Measurements from ENCODE around the gene NFIB. TPM values are rescaled to one million over a fixed set of nuclear protein-coding genes. Genes with fewer than 3 reads are reported as not detected.
A peak's percentile ranks its signal among the peaks of the same experiment; 100 is the strongest.

NFIB gene
- polyA plus RNA-seq, 4 donors: 18.6 to 22.1 (median 19.5) TPM

DNA sequence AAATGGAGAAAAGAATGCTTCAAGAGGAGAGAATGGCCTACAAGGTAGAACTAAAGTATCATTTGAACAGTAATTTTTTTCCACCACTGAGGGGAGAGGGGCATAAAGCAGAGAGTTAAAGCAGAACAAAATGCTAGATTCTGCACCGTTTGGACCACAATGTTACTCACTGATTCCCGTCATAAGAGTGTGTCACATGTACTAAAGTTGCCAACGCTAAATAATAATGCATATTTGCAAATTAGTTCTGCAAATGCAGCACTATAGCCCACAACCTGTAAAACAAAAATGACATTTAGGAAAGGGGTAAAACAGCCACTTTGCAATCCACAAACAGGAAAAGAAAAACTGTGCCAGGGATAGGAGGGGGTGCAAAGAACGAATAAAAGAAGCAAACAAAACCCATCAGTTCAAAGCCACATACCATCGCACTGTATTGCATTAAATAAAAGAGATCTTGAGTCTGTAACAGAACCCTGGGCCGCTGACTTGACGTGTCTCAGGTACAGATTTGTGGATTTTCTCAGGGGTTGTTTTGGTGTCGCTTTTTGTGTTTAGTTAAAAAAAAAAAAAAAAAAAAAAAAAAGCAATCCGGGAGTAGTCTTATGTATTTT is 7.7 kb upstream of the NFIB start:
- no peak for DNase-seq (ENCODE audit: low read depth in 4 of 4, low spot score in 3 of 4)

DNA sequence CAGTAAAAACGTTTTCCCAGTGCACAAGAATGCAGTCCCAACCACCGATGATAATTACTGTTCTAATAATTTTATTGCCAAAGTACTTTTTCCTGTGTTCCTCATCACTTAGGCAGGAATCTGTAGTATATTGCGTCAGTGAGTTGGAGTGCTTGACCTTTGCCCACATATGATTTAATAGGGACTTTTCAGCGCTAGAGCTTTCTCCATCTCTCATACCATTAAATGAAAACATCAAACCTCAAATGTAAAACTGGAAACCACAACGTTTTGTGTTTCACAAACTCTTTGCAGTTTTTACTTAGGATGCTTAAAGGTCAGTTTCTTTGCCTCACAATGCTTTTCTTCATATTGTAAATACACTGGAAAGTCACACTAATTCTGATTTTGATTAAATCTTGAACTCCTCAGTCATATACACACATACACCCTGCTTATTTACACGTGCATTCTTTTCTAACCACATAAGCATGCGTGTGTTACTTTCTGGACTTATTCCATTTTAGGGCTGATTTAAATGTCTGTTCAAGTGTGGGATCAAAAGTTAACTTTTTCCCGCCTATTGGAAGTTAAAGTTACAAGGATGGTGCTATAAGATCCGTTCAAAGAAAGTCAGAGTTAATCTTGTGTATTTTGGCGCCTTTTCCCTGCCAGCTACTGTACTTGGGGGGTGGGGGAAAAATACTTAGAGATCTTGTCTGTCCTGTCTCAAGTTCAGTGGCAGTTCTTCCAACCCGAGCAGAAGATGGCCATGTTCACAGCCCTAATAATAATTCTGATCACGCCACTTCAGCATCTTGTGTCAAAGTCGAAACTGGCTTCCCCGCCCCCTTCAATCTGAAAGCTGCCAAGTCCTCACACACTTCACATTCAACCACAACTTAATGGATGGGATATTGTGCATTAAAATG is 6.6 kb upstream of the NFIB start:
- DNase-seq (ENCODE audit: low read depth in 4 of 4, low spot score in 3 of 4): no peak

DNA sequence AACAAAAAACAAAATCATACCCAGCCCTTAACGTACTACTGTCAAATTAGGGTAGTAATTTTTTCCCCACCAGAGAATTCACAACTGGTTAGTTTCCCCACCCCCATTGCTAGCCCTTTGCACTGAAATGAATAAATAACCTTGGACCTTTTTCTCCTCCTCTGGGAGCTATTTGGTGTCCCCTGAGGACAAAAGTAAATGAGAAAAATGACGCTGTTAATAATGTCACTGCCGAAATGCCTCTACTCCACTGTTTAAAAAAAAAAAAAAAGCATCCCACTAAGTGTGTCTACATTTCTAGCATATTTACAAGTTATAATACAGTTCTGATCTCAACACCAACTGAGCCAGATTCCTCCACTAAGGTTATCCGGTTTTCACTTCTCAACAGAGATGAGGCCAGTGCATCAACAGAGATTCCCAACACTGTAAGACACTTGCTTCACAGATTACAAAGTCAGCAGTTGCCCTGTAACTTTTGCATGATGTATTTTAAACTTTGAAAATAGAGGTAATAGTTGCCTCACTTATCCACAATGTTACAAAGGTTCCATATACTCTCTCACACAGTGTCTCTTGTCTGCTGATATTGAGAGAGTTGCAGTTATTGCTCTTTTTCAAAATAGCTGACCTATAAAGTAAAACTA is 5.1 kb upstream of the NFIB start:
- no peak for DNase-seq (ENCODE audit: low read depth in 4 of 4, low spot score in 3 of 4)

DNA sequence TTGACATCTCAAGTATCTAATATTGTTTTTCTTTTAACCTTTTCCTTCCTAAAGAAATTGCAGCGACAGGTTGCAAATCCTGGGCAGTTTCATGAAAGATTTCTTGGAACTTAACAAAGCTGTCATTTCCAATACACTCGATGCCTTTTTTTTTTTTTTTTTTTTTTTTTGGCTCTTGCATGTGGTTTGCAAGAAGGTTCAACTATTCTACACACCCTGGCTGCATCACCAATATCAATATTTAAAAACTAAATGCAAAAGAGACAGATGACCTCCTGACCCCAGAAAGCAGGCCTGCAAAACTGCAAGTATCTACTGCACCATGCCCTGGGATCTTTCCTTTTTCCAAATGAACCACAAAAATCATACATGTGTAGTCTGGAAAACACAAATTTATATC is 4.4 kb upstream of the NFIB start:
- DNase-seq (ENCODE audit: low read depth in 4 of 4, low spot score in 3 of 4): no peak

DNA sequence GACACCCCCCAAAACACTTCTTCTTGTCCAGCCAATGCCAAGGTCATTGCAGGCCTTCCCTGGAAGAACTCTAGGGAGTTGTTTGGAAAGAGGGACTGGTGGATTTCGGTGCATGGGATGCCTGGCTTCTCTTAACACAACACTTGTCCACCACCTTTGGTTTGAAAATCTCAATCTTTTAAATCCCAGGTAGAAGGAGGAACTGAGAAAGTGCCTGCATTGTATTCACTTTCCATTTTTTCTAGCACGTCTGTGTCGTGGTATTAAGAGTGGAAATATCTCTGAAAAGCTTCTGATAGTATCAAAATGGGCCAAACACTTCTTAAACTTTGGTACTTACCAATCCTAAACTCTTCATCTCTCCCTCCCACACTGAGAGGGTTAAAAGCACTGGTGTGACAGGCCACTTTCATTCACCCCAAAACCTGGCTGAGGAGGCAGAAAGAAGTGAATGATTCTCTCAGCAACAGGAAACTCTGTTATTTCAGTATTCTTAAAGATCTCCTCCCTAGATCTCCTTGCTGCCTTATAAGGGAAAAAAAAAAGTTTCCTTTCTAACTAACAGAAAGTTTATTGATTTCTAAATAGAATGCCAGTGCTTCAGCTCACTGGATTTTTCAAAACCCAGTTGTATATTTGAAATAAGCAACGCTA is 3.9 kb upstream of the NFIB start:
- no peak for DNase-seq (ENCODE audit: low read depth in 4 of 4, low spot score in 3 of 4)

DNA sequence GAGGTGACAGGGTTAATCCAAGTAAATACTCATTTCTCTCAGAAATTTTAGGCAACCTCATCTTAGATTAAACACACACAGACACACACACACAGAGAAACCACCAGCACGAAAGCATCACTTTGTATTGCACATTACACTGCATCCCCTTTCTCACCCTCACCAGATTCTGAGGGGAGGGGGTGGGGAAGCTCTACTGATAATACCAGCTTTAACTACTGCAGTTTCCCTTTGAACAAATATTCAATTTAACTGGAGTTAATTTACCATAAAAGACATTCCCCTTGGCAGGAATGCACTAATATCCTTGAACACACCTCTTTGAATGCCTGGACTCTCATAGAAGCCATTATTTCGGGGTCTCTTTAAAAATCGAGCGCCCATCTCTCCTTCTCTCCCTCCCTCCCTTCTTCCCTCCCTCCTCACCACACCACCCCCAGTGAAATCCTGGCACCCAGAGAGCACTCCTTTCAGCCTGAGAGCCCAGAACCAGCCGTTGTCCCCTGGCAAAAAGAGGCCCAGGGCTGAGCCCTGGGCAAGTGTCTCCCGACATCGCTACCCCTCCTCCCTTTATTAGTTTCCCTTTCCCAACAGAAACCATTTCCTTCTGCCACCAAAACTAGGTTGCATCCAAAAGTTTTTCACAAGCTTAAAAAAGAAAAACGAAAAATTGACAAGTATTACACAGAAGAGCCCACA is 2.8 kb upstream of the NFIB start:
- DNase-seq (ENCODE audit: low read depth in 4 of 4, low spot score in 3 of 4): no peak

DNA sequence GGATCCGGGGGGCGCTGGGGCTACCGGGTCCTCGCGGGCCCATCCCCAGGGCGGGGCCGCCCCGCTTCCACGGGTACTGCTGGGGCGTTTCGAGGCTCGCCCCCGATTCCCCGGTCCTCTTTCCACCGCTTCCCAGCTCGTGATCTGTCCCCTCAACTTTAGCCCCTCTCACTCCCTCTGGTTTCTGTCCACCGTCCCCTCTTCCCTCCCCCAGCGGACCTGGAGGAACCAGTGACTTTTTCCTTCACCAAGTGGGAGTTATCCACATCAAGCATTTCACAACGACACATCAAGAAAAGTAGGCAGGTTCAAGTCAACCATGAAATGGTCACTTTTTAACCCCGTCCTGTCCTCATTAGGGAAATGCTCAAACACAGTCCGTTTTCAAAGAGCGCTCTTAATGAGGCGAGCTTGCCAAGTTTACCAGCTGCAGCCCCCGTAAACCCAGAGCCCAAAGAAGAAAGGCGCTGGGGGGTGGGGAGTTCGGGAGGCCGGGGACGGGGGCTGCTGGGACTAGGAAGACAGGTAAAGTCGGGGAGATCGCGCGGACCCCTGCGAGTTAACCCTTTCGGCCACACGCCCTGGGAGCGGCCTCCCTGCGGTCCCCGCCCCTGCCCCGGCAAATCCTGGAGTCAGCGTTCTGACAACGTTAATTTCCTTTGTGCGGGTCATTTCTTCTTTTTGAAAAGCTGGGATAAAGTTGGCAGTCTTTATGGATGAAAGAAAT is 2.1 kb upstream of the NFIB start:
- peak in 1 of 4 donors; percentile 49 for DNase-seq (ENCODE audit: low read depth in 4 of 4, low spot score in 3 of 4)

DNA sequence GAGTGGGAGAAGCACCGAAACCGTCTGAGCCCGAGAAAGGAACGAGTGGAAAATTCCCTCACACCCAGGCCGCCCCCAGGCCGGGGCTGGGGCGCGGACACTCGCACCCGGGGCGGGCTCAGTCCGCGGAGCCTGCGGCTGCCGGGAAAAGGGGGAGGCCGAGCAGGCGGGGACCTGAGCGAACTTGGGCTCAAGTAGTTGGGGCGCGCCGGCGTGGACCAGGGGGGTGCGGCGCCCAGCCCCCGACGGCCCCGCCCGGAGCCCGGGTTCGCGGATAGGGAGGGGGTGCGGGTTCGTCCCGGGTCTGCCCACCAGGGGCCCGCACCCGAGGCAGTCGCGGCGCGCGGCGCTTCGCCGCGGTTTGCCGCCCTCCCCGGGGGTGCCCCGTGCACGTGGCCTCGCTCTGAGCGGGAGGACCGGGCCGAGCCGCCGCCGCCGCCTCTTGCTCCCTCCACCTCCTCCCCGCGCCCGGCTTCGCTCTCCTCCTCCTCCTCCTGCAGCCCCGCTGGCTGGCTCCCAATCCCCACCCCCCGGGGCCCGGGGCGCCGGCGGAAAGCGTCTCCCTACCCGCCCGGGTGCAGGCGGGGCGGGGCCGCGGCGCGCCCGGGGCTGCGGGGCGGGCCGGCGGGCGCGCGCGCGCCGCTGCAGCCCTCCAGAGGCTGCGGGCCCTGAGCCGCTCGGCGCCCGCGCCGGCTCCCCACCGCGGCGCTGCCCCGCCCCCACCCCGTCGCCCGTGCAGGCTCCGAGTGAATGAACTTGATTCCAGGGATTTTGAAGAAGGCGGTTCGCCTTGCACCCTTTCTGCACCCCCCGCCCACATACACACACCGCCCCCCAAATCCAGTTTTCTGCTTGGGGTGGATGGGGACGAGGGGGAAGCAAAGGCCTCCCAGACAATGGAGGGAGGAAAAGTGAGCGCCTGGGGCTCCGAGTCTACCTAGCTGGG is 1.3 kb upstream of the NFIB start:
- peak in 2 of 4 donors; percentile 58 to 60 for DNase-seq (ENCODE audit: low read depth in 4 of 4, low spot score in 3 of 4)

DNA sequence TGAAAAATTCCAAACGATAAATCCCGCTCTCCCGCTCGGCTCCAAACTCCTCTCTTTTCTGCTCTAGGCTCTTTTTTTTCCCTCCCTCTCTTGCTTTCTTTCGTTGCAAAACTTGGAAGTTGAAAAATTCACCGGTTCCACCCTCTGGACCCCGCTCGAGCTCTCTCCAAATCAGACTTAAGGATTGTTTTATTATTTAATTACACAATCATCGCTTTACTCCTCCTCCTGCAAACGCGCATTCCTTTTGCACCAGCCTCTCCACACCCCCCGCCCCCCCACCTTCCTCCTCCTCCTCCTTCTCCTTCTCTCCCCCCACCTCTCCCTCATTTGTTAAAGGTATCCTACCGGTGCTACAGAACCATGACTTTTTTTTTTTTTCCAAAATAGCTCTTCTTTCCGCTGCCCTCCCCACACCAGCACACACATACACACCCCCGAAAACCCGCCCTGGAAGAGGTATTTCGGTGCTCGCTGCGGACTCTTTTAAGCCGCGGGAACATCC is 535 bp upstream of the NFIB start:
- peak in 2 of 4 donors; percentile 62 to 63 for DNase-seq (ENCODE audit: low read depth in 4 of 4, low spot score in 3 of 4)

DNA sequence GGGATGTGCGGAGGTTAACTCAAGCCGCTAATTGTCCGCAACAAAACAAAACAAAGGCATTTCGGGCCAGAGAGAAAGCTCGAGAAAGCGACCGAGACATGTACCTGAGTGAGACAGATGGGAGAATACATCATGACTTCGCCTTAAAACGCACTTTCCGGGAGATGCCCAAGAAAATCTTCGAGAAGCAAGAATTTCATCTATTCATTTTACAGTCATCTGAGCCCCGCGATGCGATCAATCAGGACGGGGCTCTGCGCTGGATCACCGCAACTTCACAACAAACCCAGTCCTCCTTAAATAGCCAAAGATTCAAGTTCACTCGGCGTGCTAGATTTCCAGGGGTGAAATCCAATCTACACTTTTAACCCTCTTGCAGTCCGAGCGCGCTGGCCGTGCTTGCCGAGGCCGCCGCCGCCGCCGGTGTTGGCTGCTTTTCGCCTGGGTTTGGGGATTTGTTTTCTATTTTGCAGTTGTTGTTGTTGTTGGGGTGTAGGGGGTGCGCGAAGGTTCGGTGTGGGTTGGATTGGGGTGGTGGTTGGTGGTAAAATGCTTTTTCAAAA is 482 bp downstream of the NFIB start:
- DNase-seq (ENCODE audit: low read depth in 4 of 4, low spot score in 3 of 4): peak in 1 of 4 donors; percentile 58

DNA sequence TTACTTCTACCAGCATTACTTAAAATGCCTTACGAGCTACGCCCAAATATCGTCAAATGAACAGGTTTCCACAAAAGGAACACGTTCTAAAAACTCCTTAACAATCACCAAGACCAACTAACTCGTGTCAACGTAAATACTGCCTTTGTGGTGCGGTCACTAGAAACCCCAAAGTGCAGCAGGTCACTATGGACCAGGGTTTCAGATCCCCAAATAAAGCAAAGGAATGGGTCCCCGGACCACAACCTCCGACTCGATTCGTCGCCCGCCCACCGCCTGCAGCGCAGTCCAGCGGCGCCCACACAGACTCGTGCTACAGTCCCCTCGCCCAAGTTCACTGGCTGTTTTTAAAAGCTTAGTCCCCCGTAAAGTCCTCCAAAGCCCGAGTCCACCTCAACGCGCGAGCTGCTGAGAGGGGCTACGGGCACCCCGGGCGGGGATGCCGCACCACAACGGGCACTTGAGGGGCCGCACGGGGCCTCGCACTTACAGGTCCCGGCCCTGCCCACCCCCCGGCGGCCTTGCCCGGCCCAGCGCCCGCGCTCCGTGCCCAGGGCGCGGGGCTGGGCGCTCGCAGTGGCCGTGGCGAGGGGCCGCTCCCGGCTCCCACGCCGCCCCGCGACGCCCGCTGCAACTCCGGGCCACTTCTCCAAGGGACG is 1.1 kb downstream of the NFIB start:
- no peak for DNase-seq (ENCODE audit: low read depth in 4 of 4, low spot score in 3 of 4)

DNA sequence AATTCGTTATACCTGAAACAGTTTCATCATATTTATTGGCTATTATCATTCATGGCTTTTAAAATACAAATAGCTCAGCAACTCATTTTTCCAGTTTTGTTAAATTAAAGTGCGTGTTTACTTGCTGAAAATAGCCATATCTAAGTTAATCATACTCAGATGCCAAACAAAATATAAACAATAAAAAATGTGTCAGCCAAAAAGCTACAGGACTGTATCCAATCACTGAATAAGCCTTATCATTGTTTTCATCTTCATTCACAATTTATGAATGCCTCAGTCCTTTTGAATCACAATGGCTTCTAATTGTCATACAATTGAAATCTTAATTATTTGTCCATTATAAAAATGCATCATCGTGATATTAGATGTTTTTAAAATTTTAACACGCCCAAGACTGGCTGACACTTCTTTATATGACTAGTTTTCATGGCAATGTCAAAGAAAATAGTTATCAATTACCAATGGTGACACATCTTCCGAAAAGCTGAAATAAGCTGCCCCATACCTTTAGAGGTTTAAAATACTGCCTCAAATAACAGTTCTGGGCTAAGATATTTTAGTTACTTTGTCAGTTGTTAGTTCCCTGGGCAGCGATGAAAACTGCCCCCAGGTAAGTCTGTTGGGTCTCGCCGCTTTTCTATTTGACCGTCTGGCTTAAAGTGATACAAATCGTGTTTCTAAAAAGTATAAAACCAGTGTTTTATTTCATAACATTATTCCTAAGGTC is 1.8 kb downstream of the NFIB start:
- no peak for DNase-seq (ENCODE audit: low read depth in 4 of 4, low spot score in 3 of 4)

DNA sequence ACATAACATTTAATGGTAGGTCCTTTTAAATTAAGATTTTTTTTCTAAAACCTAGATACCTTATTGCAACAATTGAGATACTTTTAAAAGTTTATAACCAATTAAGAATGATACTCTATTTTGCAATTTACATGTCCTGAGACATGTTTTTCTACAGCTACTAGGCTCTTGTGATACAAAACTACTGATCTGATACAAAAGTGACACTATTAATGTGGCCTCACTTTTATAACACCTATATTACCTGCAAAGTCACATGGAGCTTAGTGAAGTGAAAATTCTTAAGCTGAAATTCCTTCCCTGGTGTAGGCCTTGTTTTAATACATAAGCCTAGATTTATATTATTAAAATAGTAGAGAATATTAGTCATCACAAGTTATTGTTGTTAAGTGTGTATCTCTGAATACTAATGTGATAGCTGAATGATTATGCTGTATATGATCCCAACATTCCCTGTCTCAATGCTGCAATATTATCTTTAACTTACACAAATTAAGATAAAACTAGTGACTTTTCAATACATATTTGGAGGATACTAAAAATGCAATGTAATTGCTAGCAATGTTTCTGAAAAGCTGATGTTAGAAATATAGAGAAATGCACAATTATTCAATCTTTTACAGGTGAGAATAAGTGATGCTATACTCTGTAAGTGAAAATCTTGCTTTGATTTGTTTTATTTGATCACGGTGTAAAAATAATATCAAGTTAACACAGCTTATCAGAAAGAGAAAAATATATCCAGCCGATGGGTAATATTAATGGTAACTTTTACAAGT is 2.6 kb downstream of the NFIB start:
- DNase-seq (ENCODE audit: low read depth in 4 of 4, low spot score in 3 of 4): no peak

DNA sequence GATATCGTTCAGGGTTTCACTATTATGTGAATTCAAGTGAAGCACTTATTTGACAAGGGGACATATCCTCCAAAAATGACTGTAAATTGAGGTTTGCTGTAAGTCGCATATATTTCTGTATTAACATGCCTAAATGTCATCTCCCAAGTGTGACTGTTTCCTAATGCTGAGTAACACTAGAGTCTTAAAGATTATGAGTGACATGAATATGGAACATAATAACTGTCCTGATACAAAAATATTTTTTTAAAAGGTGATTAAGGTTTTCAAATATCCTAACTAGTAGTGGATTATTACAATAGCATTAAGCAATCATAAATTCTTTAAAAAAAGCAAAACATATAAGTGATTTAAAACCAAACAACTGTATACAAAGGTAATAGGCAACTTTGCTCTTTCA is 3.6 kb downstream of the NFIB start:
- DNase-seq (ENCODE audit: low read depth in 4 of 4, low spot score in 3 of 4): no peak

DNA sequence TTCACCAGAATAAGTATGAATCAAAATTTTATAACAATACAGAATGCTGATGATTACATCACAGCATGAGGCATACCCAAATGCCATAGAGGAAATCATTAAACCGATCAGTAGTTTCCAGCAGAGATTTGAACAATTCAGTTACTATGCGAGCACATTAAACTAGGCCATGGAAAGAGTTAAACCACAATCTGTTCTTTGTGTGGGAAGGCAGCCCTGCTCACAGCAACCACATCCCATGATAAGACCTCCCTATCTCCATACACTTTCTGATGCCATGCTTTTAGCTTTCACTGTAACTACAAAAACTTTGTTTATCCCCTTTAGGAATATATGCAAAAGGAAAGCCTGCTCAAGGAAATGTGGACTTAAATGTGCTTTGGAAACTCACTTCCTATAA is 4.5 kb downstream of the NFIB start:
- no peak for DNase-seq (ENCODE audit: low read depth in 4 of 4, low spot score in 3 of 4)

DNA sequence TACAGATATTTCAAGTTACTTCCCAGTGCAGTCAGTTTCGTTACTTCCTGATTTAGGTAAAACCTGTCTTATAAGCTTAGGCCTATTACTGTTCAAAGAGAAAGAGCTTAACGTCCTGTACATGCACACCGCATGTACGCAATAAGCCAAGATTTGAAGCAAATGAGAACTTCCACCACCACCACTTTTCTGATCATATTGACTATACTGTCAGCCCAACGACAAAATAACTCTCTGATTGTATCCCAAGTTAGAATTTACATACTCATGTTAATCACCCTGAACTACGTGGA is 5.1 kb downstream of the NFIB start:
- DNase-seq (ENCODE audit: low read depth in 4 of 4, low spot score in 3 of 4): no peak

Measured in right renal pelvis (tissue), 4 donors.